ENCODE data around the gene TBX2. TPM values are rescaled to one million over a fixed set of nuclear protein-coding genes. Genes with fewer than 3 reads are reported as not detected.

Gene TBX2
- total RNA-seq, 1 experiment from 2014 or later, result not detected

DNA sequence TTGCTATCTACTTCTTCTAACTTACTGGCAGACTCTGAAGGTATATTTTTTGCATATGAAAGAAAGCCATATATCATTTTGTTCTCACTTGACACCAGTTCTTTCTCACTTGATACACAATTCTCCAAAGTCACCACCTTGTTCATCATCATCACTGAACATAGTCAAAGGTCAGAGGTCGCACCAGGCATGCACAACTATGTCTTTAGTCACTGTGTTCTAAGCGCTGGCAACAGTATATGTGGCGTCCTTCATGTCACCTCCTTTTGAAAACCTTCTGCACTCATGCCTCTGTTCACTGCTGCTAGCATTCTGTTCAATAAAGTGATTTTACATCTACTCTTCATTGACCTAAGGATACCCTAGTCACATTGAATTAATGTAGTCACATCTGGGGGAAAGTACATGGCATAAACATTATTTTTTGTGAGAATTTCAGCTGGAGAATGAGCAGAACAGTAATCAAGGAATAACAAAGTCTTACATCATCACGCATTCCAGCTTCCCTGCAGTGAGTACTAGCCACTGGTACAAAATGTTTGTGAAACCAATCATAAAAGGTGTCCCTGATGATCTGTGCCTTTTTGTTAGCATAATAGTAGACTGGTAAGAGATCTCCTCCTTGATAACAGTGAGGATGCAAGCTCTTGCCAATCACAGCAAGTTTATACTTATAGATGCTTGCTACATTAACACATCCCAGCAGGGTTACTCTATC, 32.1 kb downstream of the TBX2 start:
- Histone ChIP-seq H2AFZ (ENCODE audit: low read length) (no peak overlapping the region), H3K79me1 (ENCODE audit: insufficient read depth, low read depth, low read length, poor library complexity, severe bottlenecking) (no peaks in the 10 kb centered on the region), H4K5ac (ENCODE audit: insufficient read length, low read depth, low read length) (no peak overlapping the region), H2BK15ac (ENCODE audit: low read depth, low read length) (no peak overlapping the region), H3K4me2 (ENCODE audit: insufficient read depth, insufficient read length, low read length) (no peak overlapping the region), H3K27me3 (ENCODE audit: insufficient read depth, low read length) (no peaks in the 10 kb centered on the region), H2BK20ac (ENCODE audit: low read depth, low read length, poor library complexity, severe bottlenecking) (no peak overlapping the region), H3K79me2 (ENCODE audit: insufficient read depth, low read length) (no peaks in the 10 kb centered on the region), H4K8ac (replicated peaks; ENCODE audit: insufficient read length, low read depth, low read length) (no peak overlapping the region), H3K9ac (ENCODE audit: extremely low read depth, insufficient read length, low read length) (no peak overlapping the region), H3K9me3 (ENCODE audit: control insufficient read depth, low read depth, low read length) (no peaks in the 10 kb centered on the region), H3K18ac (ENCODE audit: insufficient read length, low read depth, low read length) (no peak overlapping the region), H2BK12ac (ENCODE audit: insufficient read length, low read depth, low read length) (no peak overlapping the region), H3K4me1 (ENCODE audit: insufficient read depth, low read length) (no peaks in the 10 kb centered on the region), H3K27ac (ENCODE audit: insufficient read length, low read depth, low read length) (no peak overlapping the region), H2AK5ac (ENCODE audit: insufficient read length, low read length) (no peak overlapping the region), H3K4ac (ENCODE audit: low read depth, low read length) (no peak overlapping the region), H3K14ac (ENCODE audit: insufficient read depth, low read length) (no peak overlapping the region), H3K23ac (ENCODE audit: insufficient read length, low read depth, low read length) (no peak overlapping the region), H3K23me2 (ENCODE audit: insufficient read length, low read depth, low read length, poor library complexity, severe bottlenecking) (no peaks in the 10 kb centered on the region), H2BK5ac (ENCODE audit: insufficient read length, low read length) (no peak overlapping the region), H2BK120ac (ENCODE audit: low read depth, low read length, poor library complexity, severe bottlenecking) (no peak overlapping the region), H4K91ac (ENCODE audit: insufficient read length, low read depth, low read length) (no peak overlapping the region), H3K56ac (ENCODE audit: insufficient read length, low read depth, low read length) (no peak overlapping the region), H3T11ph (ENCODE audit: low read length) (no peak overlapping the region), H4K20me1 (ENCODE audit: control insufficient read depth, insufficient read depth, insufficient read length) (no peaks in the 10 kb centered on the region)
- DNase-seq, result no peak
- no peak overlapping the region for H3K27ac Mint-ChIP-seq
- no peaks in the 10 kb centered on the region for H3K4me1 Mint-ChIP-seq
- H3K27me3 Mint-ChIP-seq (ENCODE audit: low read depth), result peaks cover 13% of the 10 kb centered on the region
- TF ChIP-seq, protein P1, sequence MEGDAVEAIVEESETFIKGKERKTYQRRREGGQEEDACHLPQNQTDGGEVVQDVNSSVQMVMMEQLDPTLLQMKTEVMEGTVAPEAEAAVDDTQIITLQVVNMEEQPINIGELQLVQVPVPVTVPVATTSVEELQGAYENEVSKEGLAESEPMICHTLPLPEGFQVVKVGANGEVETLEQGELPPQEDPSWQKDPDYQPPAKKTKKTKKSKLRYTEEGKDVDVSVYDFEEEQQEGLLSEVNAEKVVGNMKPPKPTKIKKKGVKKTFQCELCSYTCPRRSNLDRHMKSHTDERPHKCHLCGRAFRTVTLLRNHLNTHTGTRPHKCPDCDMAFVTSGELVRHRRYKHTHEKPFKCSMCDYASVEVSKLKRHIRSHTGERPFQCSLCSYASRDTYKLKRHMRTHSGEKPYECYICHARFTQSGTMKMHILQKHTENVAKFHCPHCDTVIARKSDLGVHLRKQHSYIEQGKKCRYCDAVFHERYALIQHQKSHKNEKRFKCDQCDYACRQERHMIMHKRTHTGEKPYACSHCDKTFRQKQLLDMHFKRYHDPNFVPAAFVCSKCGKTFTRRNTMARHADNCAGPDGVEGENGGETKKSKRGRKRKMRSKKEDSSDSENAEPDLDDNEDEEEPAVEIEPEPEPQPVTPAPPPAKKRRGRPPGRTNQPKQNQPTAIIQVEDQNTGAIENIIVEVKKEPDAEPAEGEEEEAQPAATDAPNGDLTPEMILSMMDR (conservative IDR thresholded peaks at IDR 0.05), result no peak
- H3K36me3 Mint-ChIP-seq (ENCODE audit: insufficient read depth in 1 of 3, low read depth in 3 of 3), result no peaks in the 10 kb centered on the region
- no CpG with 5 or more reads among the region's 4 CpGs for WGBS (ENCODE audit: extremely low coverage, insufficient read length, low lambda C conversion rate)
- H3K9me3 Mint-ChIP-seq, result peaks cover 0 to 3% of the 10 kb centered on the region in 2 experiments; a peak in 1 of 5 replicates
- H3K4me3 Mint-ChIP-seq, result no peak overlapping the region

Data from H9 (cell line).